ENCODE results near the gene THOC3.
"Not testable (repeated sequence)": the region's sequence is repeated elsewhere in the genome, so short reads cannot be mapped to it uniquely, and the experiment has no call there.

The THOC3 gene

GRCh38 chr5:175967471-175968372, at the start of gene THOC3:
THOC3 (minus strand) TSS chr5:175968315; CDS start chr5:175968208, 107 bp downstream.
- peak; percentile 39 to 58 for DNase-seq (ENCODE audit: low read depth in 2 of 2)

GRCh38 chr5:176017324-176017723, 49.2 kb upstream of the THOC3 start:
- DNase-seq (ENCODE audit: low read depth in 2 of 2): not testable (repeated sequence)

GRCh38 chr5:176014360-176014759, 46.2 kb upstream of the THOC3 start:
- not testable (repeated sequence) for DNase-seq (ENCODE audit: low read depth in 2 of 2)

GRCh38 chr5:176011088-176011487, 43.0 kb upstream of the THOC3 start:
- not testable (repeated sequence) for DNase-seq (ENCODE audit: low read depth in 2 of 2)

- DNase-seq (ENCODE audit: low read depth in 2 of 2): not testable (repeated sequence)
Measured at GRCh38 chr5:176010202-176010601, 42.1 kb upstream of the THOC3 start.

GRCh38 chr5:176007220-176007619, 39.1 kb upstream of the THOC3 start:
- not testable (repeated sequence) for DNase-seq (ENCODE audit: low read depth in 2 of 2)

GRCh38 chr5:176006819-176007218, 38.7 kb upstream of the THOC3 start:
- not testable (repeated sequence) for DNase-seq (ENCODE audit: low read depth in 2 of 2)

GRCh38 chr5:175997979-175998378, 29.9 kb upstream of the THOC3 start:
- not testable (repeated sequence) for DNase-seq (ENCODE audit: low read depth in 2 of 2)

GRCh38 chr5:175997495-175997894, 29.4 kb upstream of the THOC3 start:
- not testable (repeated sequence) for DNase-seq (ENCODE audit: low read depth in 2 of 2)

- DNase-seq (ENCODE audit: low read depth in 2 of 2): not testable (repeated sequence)
Measured at GRCh38 chr5:175996791-175997190, 28.7 kb upstream of the THOC3 start.

GRCh38 chr5:175995506-175995905, 27.4 kb upstream of the THOC3 start:
- DNase-seq (ENCODE audit: low read depth in 2 of 2): not testable (repeated sequence)

GRCh38 chr5:175979371-175979995, 11.4 kb upstream of the THOC3 start:
- not testable (repeated sequence) for DNase-seq (ENCODE audit: low read depth in 2 of 2)

GRCh38 chr5:175968381-175968780, 266 bp upstream of the THOC3 start:
- not testable (repeated sequence) for DNase-seq (ENCODE audit: low read depth in 2 of 2)

- not testable (repeated sequence) for DNase-seq (ENCODE audit: low read depth in 2 of 2)
Measured at GRCh38 chr5:175962329-175962728, 5.8 kb downstream of the THOC3 start.

- not testable (repeated sequence) for DNase-seq (ENCODE audit: low read depth in 2 of 2)
Measured at GRCh38 chr5:175960228-175960627, 7.9 kb downstream of the THOC3 start.

GRCh38 chr5:175958515-175958914, 9.6 kb downstream of the THOC3 start:
- not testable (repeated sequence) for DNase-seq (ENCODE audit: low read depth in 2 of 2)

- DNase-seq (ENCODE audit: low read depth in 2 of 2): not testable (repeated sequence)
Measured at GRCh38 chr5:175954107-175954506, 14.0 kb downstream of the THOC3 start.

- DNase-seq (ENCODE audit: low read depth in 2 of 2): not testable (repeated sequence)
Measured at GRCh38 chr5:175952810-175953209, 15.3 kb downstream of the THOC3 start.

- not testable (repeated sequence) for DNase-seq (ENCODE audit: low read depth in 2 of 2)
Measured at GRCh38 chr5:175951339-175951969, 16.7 kb downstream of the THOC3 start.

GRCh38 chr5:175948329-175949108, 19.6 kb downstream of the THOC3 start:
- DNase-seq (ENCODE audit: low read depth in 2 of 2): not testable (repeated sequence)

- DNase-seq (ENCODE audit: low read depth in 2 of 2): not testable (repeated sequence)
Measured at GRCh38 chr5:175943253-175943652, 24.9 kb downstream of the THOC3 start.

All from stimulated activated CD8-positive, alpha-beta memory T cell treated with anti-CD3 and anti-CD28 coated beads, Interleukin-7, amount 100 ng/mL, for 1 hour (primary cell).